Progenitor cell of endocrine pancreas (in vitro differentiated cells): ENCODE data around the gene ZBTB33. TPM values are rescaled to one million over a fixed set of nuclear protein-coding genes. Genes with fewer than 3 reads are reported as not detected.

ENCODE experiments used
- DNase-seq: peaks from one replicate; pipeline ENCODE4 v3.0.0; 2021; ENCODE audit warnings: low spot score; ENCODE audit not compliant: unreplicated experiment
- H3K27ac Mint-ChIP-seq: 2 replicates; pipeline ENCODE4 v1.8.0; 2021; ENCODE audit warnings: mild to moderate bottlenecking, moderate library complexity, mixed read lengths
- H3K27me3 Mint-ChIP-seq: 2 replicates; pipeline ENCODE4 v1.8.0; 2021; ENCODE audit warnings: mixed read lengths
- H3K36me3 Mint-ChIP-seq: 2 replicates; pipeline ENCODE4 v1.8.0; 2022; ENCODE audit warnings: mixed read lengths; ENCODE audit not compliant: insufficient read depth
- H3K4me1 Mint-ChIP-seq: 2 replicates; pipeline ENCODE4 v1.8.0; 2021; ENCODE audit warnings: low read depth, mixed read lengths
- H3K4me3 Mint-ChIP-seq: 2 replicates; pipeline ENCODE4 v1.8.0; 2021; ENCODE audit warnings: low read depth, mild to moderate bottlenecking, moderate library complexity, mixed read lengths
- H3K9me3 Mint-ChIP-seq: 2 replicates; pipeline ENCODE4 v1.8.0; 2021; ENCODE audit warnings: low read depth, mixed read lengths
- CTCF ChIP-seq: fragments of 200-600 bp; sonication (generic); IDR thresholded peaks from one replicate; pipeline ENCODE4 v1.5.0; 2021; ENCODE audit warnings: antibody characterized with exemption, mild to moderate bottlenecking; ENCODE audit not compliant: unreplicated experiment
- long read RNA-seq: library from polyadenylated mRNA; unstranded; transcript quantifications from one replicate; pipeline ENCODE4 v2.0.0, GENCODE V29; 2020
- total RNA-seq: library from RNA; stranded (reverse); gene quantifications from 2 replicates; pipeline ENCODE4 v1.2.1, GENCODE V29; 2021

Gene ZBTB33
- total RNA-seq = 40.4 and 41.3 TPM in 2 replicates
- long read RNA-seq, full-length matches to known transcripts = 24 of 29 reads
- long read RNA-seq, partial matches to known transcripts = 0 of 29 reads
- long read RNA-seq, other reads (novel, unspliced or antisense) = 5 of 29 reads

GRCh38 chrX:120250522-120251271 is at the start of gene ZBTB33:
Gene ZBTB33 (plus strand): TSS chrX:120250812. CDS start chrX:120253416, 2,604 bp downstream.
- Mint-ChIP-seq H3K27me3 (peaks cover 15% of the 10 kb centered on the region), H3K27ac (peak within 1 kb of the TSS; percentile 99), H3K4me1 (peaks cover 6% of the 10 kb centered on the region), H3K9me3 (peaks cover 3% of the 10 kb centered on the region), H3K36me3 (peaks cover 14% of the 10 kb centered on the region), H3K4me3 (peak within 1 kb of the TSS; percentile 97)
- peak; percentile 64 for TF ChIP-seq CTCF
- peak; percentile 79 for DNase-seq

- H3K4me3 Mint-ChIP-seq = no peak overlapping the region
- no peaks in the 10 kb centered on the region for H3K4me1 Mint-ChIP-seq
- DNase-seq = no peak
- H3K36me3 Mint-ChIP-seq = peaks cover 1% of the 10 kb centered on the region
- H3K27ac Mint-ChIP-seq = no peak overlapping the region
- peaks cover 17% of the 10 kb centered on the region for H3K9me3 Mint-ChIP-seq
- TF ChIP-seq CTCF = no peak
- H3K27me3 Mint-ChIP-seq = no peaks in the 10 kb centered on the region
Measured at GRCh38 chrX:120200851-120201250, 49.8 kb upstream of the ZBTB33 start.

GRCh38 chrX:120205816-120206753 is 44.5 kb upstream of the ZBTB33 start:
- H3K27ac Mint-ChIP-seq = no peak overlapping the region
- no peak for TF ChIP-seq CTCF
- no peak for DNase-seq
- no peak overlapping the region for H3K4me3 Mint-ChIP-seq
- H3K36me3 Mint-ChIP-seq = peaks cover 3% of the 10 kb centered on the region
- H3K4me1 Mint-ChIP-seq = no peaks in the 10 kb centered on the region
- no peaks in the 10 kb centered on the region for H3K27me3 Mint-ChIP-seq
- H3K9me3 Mint-ChIP-seq = peaks cover 14% of the 10 kb centered on the region

GRCh38 chrX:120207009-120207605 is 43.5 kb upstream of the ZBTB33 start:
- no peaks in the 10 kb centered on the region for H3K27me3 Mint-ChIP-seq
- H3K9me3 Mint-ChIP-seq = peaks cover 14% of the 10 kb centered on the region
- peaks cover 3% of the 10 kb centered on the region for H3K36me3 Mint-ChIP-seq
- no peaks in the 10 kb centered on the region for H3K4me1 Mint-ChIP-seq
- no peak for DNase-seq
- H3K4me3 Mint-ChIP-seq = no peak overlapping the region
- no peak for TF ChIP-seq CTCF
- no peak overlapping the region for H3K27ac Mint-ChIP-seq
